PC-3 (cell line): ENCODE results near the gene HM13.

Experiments
- EZH2 ChIP-seq: fragments of 300-600 bp; sonication (generic); IDR thresholded peaks from one replicate; pipeline ENCODE4 v1.6.1; 2017; ENCODE audit warnings: antibody characterized with exemption, mild to moderate bottlenecking, low read length; ENCODE audit not compliant: unreplicated experiment
- EZH2phosphoT487 ChIP-seq: fragments of 300-600 bp; sonication (generic); IDR thresholded peaks from 2 replicates; pipeline ENCODE4 v1.6.1; 2018; ENCODE audit warnings: mild to moderate bottlenecking, antibody characterized with exemption, low read length, borderline replicate concordance
- TF ChIP-seq, protein P1 (sequence below): fragments of 300-600 bp; sonication (generic); conservative IDR thresholded peaks from 2 replicates; pipeline ENCODE4 v1.5.1; 2017; ENCODE audit warnings: antibody characterized with exemption, low read depth, mild to moderate bottlenecking, low read length

DNA sequence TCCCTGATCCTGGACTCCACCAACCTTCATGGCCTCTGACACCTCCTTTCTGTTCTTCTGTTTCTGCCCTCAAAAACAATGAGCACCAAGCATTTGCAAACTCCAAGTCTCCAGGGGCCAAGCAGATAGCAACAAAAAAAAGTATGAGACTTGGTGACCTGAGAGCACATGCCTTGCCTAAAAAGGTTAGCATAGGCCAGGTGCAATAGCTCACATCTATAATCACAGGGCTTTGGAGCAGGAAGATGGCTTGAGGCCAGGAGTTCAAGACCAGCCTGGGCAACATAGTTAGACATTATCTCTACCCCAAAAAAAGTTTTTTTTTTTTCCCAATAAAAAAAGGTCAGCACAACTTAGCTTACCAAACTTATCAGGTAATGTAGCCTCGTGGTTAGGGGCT lies 13.7 kb upstream of the HM13 start:
- TF ChIP-seq, protein P1, sequence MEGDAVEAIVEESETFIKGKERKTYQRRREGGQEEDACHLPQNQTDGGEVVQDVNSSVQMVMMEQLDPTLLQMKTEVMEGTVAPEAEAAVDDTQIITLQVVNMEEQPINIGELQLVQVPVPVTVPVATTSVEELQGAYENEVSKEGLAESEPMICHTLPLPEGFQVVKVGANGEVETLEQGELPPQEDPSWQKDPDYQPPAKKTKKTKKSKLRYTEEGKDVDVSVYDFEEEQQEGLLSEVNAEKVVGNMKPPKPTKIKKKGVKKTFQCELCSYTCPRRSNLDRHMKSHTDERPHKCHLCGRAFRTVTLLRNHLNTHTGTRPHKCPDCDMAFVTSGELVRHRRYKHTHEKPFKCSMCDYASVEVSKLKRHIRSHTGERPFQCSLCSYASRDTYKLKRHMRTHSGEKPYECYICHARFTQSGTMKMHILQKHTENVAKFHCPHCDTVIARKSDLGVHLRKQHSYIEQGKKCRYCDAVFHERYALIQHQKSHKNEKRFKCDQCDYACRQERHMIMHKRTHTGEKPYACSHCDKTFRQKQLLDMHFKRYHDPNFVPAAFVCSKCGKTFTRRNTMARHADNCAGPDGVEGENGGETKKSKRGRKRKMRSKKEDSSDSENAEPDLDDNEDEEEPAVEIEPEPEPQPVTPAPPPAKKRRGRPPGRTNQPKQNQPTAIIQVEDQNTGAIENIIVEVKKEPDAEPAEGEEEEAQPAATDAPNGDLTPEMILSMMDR: no peak
- TF ChIP-seq EZH2 (no peak), EZH2phosphoT487 (no peak)
